GM21723 (cell line): ENCODE data around the gene ZNF525.
"Not testable (repeated sequence)": the region's sequence is repeated elsewhere in the genome, so short reads cannot be mapped to it uniquely, and the experiment has no call there.

Experiments used
- ATAC-seq: cut with Tn5 transposase; IDR thresholded peaks from one replicate; pipeline ENCODE4 v1.9.1; 2021; ENCODE audit warnings: mild to moderate bottlenecking, moderate library complexity; ENCODE audit not compliant: unreplicated experiment

The ZNF525 gene

DNA sequence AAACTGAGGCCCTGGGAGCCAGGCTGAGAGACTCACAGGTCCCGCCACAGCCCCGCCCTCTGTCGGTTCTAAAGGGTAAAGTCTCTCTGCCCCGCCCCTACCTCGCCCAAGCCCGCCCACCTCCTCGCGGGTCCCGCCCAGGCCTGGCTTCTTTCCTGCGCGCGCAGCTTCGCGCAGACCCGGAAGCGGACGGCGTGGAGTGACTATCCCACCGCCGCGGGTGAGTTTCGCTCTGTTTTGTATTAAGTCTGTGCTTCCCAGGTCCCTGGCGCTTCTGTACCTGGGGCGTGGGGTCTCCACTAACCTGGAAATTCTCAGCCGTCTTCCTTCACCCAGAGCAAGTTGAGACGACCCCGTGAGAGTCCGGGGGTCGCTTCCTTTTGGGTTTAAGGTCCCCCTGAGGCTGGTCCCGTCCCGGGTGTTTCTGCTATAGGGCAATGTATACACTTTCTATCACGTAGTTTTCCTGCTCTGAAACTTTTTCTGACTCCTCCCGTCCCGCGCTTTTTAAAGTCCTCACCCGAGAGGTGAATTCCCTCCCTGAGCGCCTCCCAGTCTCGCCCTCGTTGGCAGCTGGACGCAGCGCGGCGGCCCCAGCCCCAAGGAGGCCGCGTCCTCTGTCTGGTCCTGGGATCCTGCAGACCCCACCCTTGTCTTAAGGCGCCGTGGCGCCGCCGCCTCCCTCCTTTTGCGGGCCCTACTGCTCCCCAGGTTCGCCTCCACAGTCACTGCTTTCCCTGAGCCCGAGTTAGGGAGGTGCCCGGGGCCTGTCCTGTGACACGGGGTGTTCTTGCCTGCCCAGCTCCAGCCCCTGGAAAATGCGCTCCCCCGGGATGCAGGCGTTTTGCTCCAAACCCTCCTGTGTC, 29.7 kb downstream of the ZNF525 start, which contains the start of gene ZNF765:
ZNF765 (plus strand) TSS at position 176 of the 866 bp plus-strand sequence. CDS start 2,867 bp downstream, outside the sequence.
- ATAC-seq = peak; percentile 86

- ATAC-seq = not testable (repeated sequence)
Measured at GRCh38 chr19:53395840-53396524, 30.5 kb downstream of the ZNF525 start.

- no peak for ATAC-seq
Measured at GRCh38 chr19:53396525-53396868, 31.0 kb downstream of the ZNF525 start.

DNA sequence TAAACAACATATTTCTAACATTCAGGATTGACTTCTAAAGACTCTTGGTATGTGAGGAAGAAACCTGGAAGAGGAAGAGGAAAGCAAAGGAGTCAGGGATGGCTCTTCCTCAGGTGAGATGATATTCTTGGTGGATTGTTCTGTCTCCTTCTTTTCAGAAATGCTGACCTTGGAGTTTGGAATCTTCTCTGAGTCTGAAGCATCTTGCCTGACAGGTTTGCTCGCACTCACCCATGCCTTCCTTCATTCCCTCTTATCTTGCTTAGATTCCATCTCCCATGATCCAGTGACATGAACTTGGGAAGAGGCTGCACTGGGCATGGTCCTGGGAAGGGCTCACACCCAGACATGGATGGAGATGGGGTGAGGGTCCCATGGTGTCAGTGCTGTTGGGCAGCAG, 32.4 kb downstream of the ZNF525 start:
- ATAC-seq = not testable (repeated sequence)

DNA sequence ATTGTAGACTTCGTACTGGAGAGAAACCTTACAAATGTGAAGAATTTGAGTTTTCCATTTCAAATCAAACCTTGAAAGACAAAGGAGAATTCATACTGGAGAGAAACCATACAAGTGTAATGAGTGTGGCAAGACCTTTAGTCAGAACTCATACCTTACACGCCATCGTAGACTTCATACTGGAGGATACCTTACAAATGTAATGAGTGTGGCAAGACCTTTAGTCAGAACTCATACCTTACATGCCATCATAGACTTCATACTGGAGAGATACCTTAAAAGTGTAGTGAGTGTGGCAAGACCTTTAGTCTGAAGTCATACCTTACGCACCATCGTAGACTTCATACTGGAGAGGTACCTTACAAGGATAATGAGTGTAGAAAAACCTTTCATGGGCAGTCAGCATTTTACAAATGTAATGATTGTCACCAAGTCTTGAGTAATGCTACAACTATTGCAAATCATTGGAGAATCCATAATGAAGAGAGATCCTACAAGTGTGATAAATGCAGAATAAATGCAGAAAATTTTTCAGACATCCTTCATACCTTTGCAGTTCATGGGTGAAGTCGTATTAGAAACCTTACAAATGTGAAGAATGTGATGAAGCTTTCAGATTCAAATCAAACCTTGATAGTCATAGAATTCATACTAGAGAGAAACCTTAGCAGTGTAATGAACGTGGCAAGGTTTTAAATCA, 44.1 kb downstream of the ZNF525 start:
- no peak for ATAC-seq

GRCh38 chr19:53420520-53421315, 55.2 kb downstream of the ZNF525 start:
- ATAC-seq = not testable (repeated sequence)

GRCh38 chr19:53422551-53422950, 57.0 kb downstream of the ZNF525 start:
- ATAC-seq = no peak

GRCh38 chr19:53423074-53423473, 57.6 kb downstream of the ZNF525 start:
- ATAC-seq = not testable (repeated sequence)

- not testable (repeated sequence) for ATAC-seq
Measured at GRCh38 chr19:53423680-53424079, 58.2 kb downstream of the ZNF525 start.

GRCh38 chr19:53424968-53425597, 59.6 kb downstream of the ZNF525 start:
- no peak for ATAC-seq

- peak; percentile 96 for ATAC-seq
Measured at GRCh38 chr19:53431399-53432087, 66.0 kb downstream of the ZNF525 start, which contains the start of gene ZNF761. Gene ZNF761 (plus strand): TSS chr19:53431984. CDS start chr19:53447269, 15,285 bp downstream.

GRCh38 chr19:53432088-53432661, 66.7 kb downstream of the ZNF525 start:
- ATAC-seq = peak; percentile 29
